ENCODE results near the gene IL17C. TPM values are rescaled to one million over a fixed set of nuclear protein-coding genes. Genes with fewer than 3 reads are reported as not detected.

IL17C gene
- total RNA-seq, 1 experiment from 2014 or later, result 1.9 TPM

DNA sequence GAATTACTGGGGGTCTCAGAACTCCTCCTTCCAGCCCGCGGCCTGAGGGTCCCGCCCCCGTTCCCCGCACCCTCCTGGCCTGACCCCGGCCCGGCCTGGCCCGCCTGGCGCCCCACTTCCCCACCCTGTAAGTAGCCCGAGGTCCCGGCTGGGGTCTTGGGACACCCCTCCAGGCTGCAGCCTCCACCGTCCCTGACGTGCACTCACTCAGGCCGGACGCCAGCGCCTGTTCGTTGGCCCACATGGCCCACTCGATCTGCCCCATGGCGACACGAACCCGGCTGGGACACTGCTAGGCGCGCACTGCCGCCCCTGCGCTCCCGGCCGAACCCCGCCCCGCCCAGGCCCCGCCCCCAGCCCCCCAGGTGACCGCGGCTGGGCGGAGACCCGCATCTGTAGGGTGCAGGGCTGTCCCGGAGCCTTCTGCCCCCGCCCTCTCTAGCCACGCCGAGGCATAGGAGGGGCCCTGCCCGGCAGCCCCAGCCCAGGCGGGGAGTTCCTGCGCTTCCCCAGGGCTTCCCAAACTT is 12.4 kb downstream of the IL17C start, which contains the start of gene CYBA (continued):
- TF ChIP-seq, protein P1, sequence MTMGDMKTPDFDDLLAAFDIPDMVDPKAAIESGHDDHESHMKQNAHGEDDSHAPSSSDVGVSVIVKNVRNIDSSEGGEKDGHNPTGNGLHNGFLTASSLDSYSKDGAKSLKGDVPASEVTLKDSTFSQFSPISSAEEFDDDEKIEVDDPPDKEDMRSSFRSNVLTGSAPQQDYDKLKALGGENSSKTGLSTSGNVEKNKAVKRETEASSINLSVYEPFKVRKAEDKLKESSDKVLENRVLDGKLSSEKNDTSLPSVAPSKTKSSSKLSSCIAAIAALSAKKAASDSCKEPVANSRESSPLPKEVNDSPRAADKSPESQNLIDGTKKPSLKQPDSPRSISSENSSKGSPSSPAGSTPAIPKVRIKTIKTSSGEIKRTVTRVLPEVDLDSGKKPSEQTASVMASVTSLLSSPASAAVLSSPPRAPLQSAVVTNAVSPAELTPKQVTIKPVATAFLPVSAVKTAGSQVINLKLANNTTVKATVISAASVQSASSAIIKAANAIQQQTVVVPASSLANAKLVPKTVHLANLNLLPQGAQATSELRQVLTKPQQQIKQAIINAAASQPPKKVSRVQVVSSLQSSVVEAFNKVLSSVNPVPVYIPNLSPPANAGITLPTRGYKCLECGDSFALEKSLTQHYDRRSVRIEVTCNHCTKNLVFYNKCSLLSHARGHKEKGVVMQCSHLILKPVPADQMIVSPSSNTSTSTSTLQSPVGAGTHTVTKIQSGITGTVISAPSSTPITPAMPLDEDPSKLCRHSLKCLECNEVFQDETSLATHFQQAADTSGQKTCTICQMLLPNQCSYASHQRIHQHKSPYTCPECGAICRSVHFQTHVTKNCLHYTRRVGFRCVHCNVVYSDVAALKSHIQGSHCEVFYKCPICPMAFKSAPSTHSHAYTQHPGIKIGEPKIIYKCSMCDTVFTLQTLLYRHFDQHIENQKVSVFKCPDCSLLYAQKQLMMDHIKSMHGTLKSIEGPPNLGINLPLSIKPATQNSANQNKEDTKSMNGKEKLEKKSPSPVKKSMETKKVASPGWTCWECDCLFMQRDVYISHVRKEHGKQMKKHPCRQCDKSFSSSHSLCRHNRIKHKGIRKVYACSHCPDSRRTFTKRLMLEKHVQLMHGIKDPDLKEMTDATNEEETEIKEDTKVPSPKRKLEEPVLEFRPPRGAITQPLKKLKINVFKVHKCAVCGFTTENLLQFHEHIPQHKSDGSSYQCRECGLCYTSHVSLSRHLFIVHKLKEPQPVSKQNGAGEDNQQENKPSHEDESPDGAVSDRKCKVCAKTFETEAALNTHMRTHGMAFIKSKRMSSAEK (CRISPR knock-in tag; IDR thresholded peaks at IDR 0.05; ENCODE audit: borderline replicate concordance), result no peak
- TF ChIP-seq, protein P2, sequence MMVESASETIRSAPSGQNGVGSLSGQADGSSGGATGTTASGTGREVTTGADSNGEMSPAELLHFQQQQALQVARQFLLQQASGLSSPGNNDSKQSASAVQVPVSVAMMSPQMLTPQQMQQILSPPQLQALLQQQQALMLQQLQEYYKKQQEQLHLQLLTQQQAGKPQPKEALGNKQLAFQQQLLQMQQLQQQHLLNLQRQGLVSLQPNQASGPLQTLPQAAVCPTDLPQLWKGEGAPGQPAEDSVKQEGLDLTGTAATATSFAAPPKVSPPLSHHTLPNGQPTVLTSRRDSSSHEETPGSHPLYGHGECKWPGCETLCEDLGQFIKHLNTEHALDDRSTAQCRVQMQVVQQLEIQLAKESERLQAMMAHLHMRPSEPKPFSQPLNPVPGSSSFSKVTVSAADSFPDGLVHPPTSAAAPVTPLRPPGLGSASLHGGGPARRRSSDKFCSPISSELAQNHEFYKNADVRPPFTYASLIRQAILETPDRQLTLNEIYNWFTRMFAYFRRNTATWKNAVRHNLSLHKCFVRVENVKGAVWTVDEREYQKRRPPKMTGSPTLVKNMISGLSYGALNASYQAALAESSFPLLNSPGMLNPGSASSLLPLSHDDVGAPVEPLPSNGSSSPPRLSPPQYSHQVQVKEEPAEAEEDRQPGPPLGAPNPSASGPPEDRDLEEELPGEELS (CRISPR knock-in tag; IDR thresholded peaks at IDR 0.05), result peak; percentile 16; the same call in 1 of the 2 replicates
- TF ChIP-seq, protein P3, sequence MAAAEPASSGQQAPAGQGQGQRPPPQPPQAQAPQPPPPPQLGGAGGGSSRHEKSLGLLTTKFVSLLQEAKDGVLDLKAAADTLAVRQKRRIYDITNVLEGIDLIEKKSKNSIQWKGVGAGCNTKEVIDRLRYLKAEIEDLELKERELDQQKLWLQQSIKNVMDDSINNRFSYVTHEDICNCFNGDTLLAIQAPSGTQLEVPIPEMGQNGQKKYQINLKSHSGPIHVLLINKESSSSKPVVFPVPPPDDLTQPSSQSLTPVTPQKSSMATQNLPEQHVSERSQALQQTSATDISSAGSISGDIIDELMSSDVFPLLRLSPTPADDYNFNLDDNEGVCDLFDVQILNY (CRISPR knock-in tag; IDR thresholded peaks at IDR 0.05), result no peak
- TF ChIP-seq HMGA2 (CRISPR knock-in tag; IDR thresholded peaks at IDR 0.05), result no peak
- 0 out of 2 replicates have a peak, but pooled peaks have one; percentile 30 for TF ChIP-seq PRRX2 (CRISPR knock-in tag; IDR thresholded peaks at IDR 0.05)
- TF ChIP-seq TEAD1 (CRISPR knock-in tag; IDR thresholded peaks at IDR 0.05), result 0 out of 2 replicates have a peak, but pooled peaks have one; percentile 59
- TF ChIP-seq SMAD4 (CRISPR knock-in tag; IDR thresholded peaks at IDR 0.05), result no peak

DNA sequence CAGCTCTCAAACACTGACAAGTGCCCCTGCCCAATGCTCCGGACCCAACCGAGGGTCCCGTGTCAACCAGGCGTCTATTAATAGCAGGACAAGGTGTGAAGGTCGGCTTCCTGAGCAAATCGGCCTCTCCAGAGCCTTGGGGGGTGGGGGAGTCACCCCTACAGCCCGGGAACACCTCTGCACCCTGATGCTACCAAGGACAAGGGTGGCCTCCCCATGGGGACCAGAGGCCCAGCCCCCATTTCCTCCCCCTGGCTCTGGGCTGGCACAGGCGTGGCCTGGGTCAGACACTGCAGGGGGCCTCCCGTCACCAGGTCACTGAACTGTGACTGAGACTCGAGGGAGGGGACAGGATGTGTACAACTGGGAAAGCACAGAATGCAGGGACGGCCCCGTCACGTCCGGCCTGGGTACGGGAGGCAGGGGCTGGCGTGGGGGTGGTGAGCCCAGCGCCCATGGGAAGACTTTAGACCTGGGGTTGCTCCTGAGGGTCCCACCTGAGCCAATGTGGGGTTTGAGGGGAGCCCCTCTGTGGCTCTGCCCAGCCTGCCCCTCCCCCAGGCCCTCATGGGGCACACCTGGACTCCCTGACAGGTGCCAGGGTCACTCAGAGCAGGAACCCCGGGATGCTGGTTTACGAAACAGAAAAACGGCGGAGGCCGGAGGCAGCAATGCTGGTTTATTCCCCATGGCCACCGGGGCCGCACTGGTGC is 13.1 kb downstream of the IL17C start:
- Mint-ChIP-seq H3K27ac (no peak overlapping the region), H3K36me3 (peaks cover 9% of the 10 kb centered on the region), H3K4me1 (peaks cover 10% of the 10 kb centered on the region), H3K4me3 (peak overlapping the region; percentile 82), H3K9me3 (no peaks in the 10 kb centered on the region), H3K27me3 (ENCODE audit: low read depth) (no peaks in the 10 kb centered on the region)
- ChIA-PET CTCF (interaction anchor here (0.6 to 2.0 kb wide), 4 partner anchors 14 to 86 kb away, joined by 3 to 8 read pairs (median 4); no protein-coding TSS in a partner anchor), POLR2A (no interaction called here)
- TF ChIP-seq, protein P4, sequence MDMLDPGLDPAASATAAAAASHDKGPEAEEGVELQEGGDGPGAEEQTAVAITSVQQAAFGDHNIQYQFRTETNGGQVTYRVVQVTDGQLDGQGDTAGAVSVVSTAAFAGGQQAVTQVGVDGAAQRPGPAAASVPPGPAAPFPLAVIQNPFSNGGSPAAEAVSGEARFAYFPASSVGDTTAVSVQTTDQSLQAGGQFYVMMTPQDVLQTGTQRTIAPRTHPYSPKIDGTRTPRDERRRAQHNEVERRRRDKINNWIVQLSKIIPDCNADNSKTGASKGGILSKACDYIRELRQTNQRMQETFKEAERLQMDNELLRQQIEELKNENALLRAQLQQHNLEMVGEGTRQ (CRISPR knock-in tag; IDR thresholded peaks at IDR 0.05), result no peak
- TF ChIP-seq FOXK1 (CRISPR knock-in tag; IDR thresholded peaks at IDR 0.05) (0 out of 2 replicates have a peak, but pooled peaks have one; percentile 18), JUN (CRISPR knock-in tag; IDR thresholded peaks at IDR 0.05) (no peak), FOXJ3 (CRISPR knock-in tag; IDR thresholded peaks at IDR 0.05; ENCODE audit: borderline replicate concordance) (no peak), CBFB (CRISPR knock-in tag; IDR thresholded peaks at IDR 0.05; ENCODE audit: low read depth) (no peak), ETV6 (CRISPR knock-in tag; IDR thresholded peaks at IDR 0.05) (peak; percentile 53; the same call in 1 of the 2 replicates), NFYB (CRISPR knock-in tag; conservative IDR thresholded peaks at IDR 0.05; ENCODE audit: low read depth) (no peak)
- TF ChIP-seq, protein P5, sequence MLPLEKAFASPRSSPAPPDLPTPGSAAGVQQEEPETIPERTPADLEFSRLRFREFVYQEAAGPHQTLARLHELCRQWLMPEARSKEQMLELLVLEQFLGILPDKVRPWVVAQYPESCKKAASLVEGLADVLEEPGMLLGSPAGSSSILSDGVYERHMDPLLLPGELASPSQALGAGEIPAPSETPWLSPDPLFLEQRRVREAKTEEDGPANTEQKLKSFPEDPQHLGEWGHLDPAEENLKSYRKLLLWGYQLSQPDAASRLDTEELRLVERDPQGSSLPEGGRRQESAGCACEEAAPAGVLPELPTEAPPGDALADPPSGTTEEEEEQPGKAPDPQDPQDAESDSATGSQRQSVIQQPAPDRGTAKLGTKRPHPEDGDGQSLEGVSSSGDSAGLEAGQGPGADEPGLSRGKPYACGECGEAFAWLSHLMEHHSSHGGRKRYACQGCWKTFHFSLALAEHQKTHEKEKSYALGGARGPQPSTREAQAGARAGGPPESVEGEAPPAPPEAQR (CRISPR knock-in tag; IDR thresholded peaks at IDR 0.05), result no peak
- peak; percentile 1; the same call in 1 of the 2 replicates for ATAC-seq
- no peak for DNase-seq (ENCODE audit: low spot score)
